Liver (tissue), 9 donors: ENCODE results near the gene AKAP5. TPM values are rescaled to one million over a fixed set of nuclear protein-coding genes. Genes with fewer than 3 reads are reported as not detected.

Experiments used
- DNase-seq: peaks from one replicate; pipeline ENCODE4 v3.0.0-alpha.2; 2017; ENCODE audit warnings: low spot score
- H3K27ac ChIP-seq, 2 donors: one replicate each; pipeline ENCODE4 v1.7.0; 2013; ENCODE audit warnings: inconsistent platforms in 2 of 2, low read length in 2 of 2, control low read depth in 1 of 2, low read depth in 1 of 2, mild to moderate bottlenecking in 1 of 2
- H3K27me3 ChIP-seq, 4 donors: one replicate each; pipeline versions ENCODE4 v1.6.1 to v1.7.0; 2013; ENCODE audit warnings: low read length in 3 of 4, inconsistent platforms in 1 of 4, mild to moderate bottlenecking in 1 of 4, moderate library complexity in 1 of 4; ENCODE audit not compliant: control insufficient read depth in 4 of 4, insufficient read depth in 4 of 4
- H3K36me3 ChIP-seq, 4 donors: one replicate each; pipeline versions ENCODE4 v1.6.1 to v1.7.0; 2013; ENCODE audit warnings: low read length in 3 of 4, mild to moderate bottlenecking in 3 of 4, low read depth in 1 of 4, moderate library complexity in 1 of 4; ENCODE audit not compliant: control insufficient read depth in 4 of 4, insufficient read depth in 3 of 4
- H3K4me1 ChIP-seq, 4 donors: one replicate each; pipeline versions ENCODE4 v1.6.1 to v1.7.0; 2013; ENCODE audit warnings: low read length in 3 of 4, mild to moderate bottlenecking in 3 of 4, moderate library complexity in 1 of 4; ENCODE audit not compliant: control insufficient read depth in 4 of 4, insufficient read depth in 4 of 4
- H3K4me3 ChIP-seq, 3 donors: one replicate each; pipeline versions ENCODE4 v1.6.1 to v1.7.0; 2013; ENCODE audit warnings: low read length in 3 of 3, control low read depth in 1 of 3, low read depth in 1 of 3, mild to moderate bottlenecking in 1 of 3
- H3K9ac ChIP-seq, 2 donors: one replicate each; pipeline ENCODE4 v1.7.0; 2013; ENCODE audit warnings: low read length in 2 of 2, mild to moderate bottlenecking in 2 of 2, moderate library complexity in 2 of 2, control low read depth in 1 of 2, low read depth in 1 of 2
- H3K9me3 ChIP-seq, 4 donors: one replicate each; pipeline versions ENCODE4 v1.6.1 to v1.7.0; 2013; ENCODE audit warnings: low read length in 3 of 4; ENCODE audit not compliant: control insufficient read depth in 4 of 4
- EGR1 ChIP-seq, 2 donors: IDR thresholded peaks; 2 replicates each; pipeline ENCODE4 v1.6.1; 2016 to 2018; ENCODE audit warnings: antibody characterized with exemption in 2 of 2, low read depth in 2 of 2
- FOXA1 ChIP-seq: IDR thresholded peaks from 2 replicates; pipeline ENCODE4 v1.6.1; 2016; ENCODE audit warnings: antibody characterized with exemption
- FOXA2 ChIP-seq: IDR thresholded peaks from 2 replicates; pipeline ENCODE4 v1.6.1; 2016; ENCODE audit warnings: antibody characterized with exemption
- GABPA ChIP-seq, 2 donors: IDR thresholded peaks in 1 of 2; conservative IDR thresholded peaks in 1 of 2; 2 replicates each; pipeline ENCODE4 v1.6.1; 2016; ENCODE audit warnings: antibody characterized with exemption in 2 of 2, mild to moderate bottlenecking in 1 of 2, moderate library complexity in 1 of 2
- HNF4A ChIP-seq, 2 donors: conservative IDR thresholded peaks; 2 replicates each; pipeline ENCODE4 v1.6.1; 2016; ENCODE audit warnings: antibody characterized with exemption in 2 of 2, mild to moderate bottlenecking in 2 of 2
- HNF4G ChIP-seq: IDR thresholded peaks from 2 replicates; pipeline ENCODE4 v1.6.1; 2016; ENCODE audit warnings: antibody characterized with exemption
- JUND ChIP-seq, 2 donors: IDR thresholded peaks; 2 replicates each; pipeline ENCODE4 v1.6.1; 2016; ENCODE audit warnings: antibody characterized with exemption in 2 of 2
- NR2F2 ChIP-seq: IDR thresholded peaks from 2 replicates; pipeline ENCODE4 v1.6.1; 2016; ENCODE audit warnings: antibody characterized with exemption
- RAD21 ChIP-seq, 2 donors: IDR thresholded peaks; 2 replicates each; pipeline ENCODE4 v1.6.1; 2016; ENCODE audit warnings: antibody characterized with exemption in 2 of 2, mild to moderate bottlenecking in 2 of 2
- RXRA ChIP-seq, 2 donors: IDR thresholded peaks; 2 replicates each; pipeline ENCODE4 v1.6.1; 2017 to 2018; ENCODE audit warnings: antibody characterized with exemption in 2 of 2, mild to moderate bottlenecking in 1 of 2
- SP1 ChIP-seq: IDR thresholded peaks from 2 replicates; pipeline ENCODE4 v1.6.1; 2018; ENCODE audit warnings: antibody characterized with exemption, mild to moderate bottlenecking
- TAF1 ChIP-seq: conservative IDR thresholded peaks from 2 replicates; pipeline ENCODE4 v1.6.1; 2016; ENCODE audit warnings: antibody characterized with exemption, mild to moderate bottlenecking
- YY1 ChIP-seq: IDR thresholded peaks from 2 replicates; pipeline ENCODE4 v1.6.1; 2016; ENCODE audit warnings: antibody characterized with exemption, mild to moderate bottlenecking
- WGBS: extraction: QIAGEN DNeasy Blood & Tissue Kit; methylation state at CpG from one replicate; pipeline ENCODE4 v1.1.7; 2013; 5-methylcytosine and 5-hydroxymethylcytosine counted together
- polyA plus RNA-seq, 2 donors: library from polyadenylated mRNA; stranded (reverse) in 1 of 2; unstranded in 1 of 2; fragments of 200-250 nt in 1 of 2; fragments of >200 nt in 1 of 2; fragmentation: Nextera tagmentation in 1 of 2; extraction: Ambion mirVana in 1 of 2; gene quantifications; one replicate each; pipeline versions ENCODE4 v1.2.1 to v1.2.3, GENCODE V29; 2013 to 2015
- total RNA-seq, 2 donors: library from RNA; depleted of rRNA; stranded (reverse); fragments of >200 nt; gene quantifications; one replicate each; pipeline ENCODE4 v1.2.3, GENCODE V29; 2014
- TF ChIP-seq, protein P1 (sequence below): IDR thresholded peaks from 2 replicates; pipeline ENCODE4 v1.6.1; 2016; ENCODE audit warnings: antibody characterized with exemption, mild to moderate bottlenecking
- TF ChIP-seq, protein P2 (sequence below): fragments of 150-350 bp; IDR thresholded peaks from 2 replicates; pipeline ENCODE4 v1.5.1; 2017; ENCODE audit warnings: improper control_type of control experiment, low read depth, low read length; ENCODE audit not compliant: missing input control
- TF ChIP-seq, protein P3 (sequence below): IDR thresholded peaks from 2 replicates; pipeline ENCODE4 v1.6.1; 2016; ENCODE audit warnings: antibody characterized with exemption
- TF ChIP-seq, protein P4 (sequence below): IDR thresholded peaks from 2 replicates; pipeline ENCODE4 v1.6.1; 2016; ENCODE audit warnings: antibody characterized with exemption
- TF ChIP-seq, protein P5 (sequence below): IDR thresholded peaks from 2 replicates; pipeline ENCODE4 v1.6.1; 2016; ENCODE audit warnings: antibody characterized with exemption
- donor health status: healthy.
- donor health status: healthy.
- donor health status: healthy.
- donor health status: healthy.
- donor health status: healthy.

AKAP5 gene
- total and polyA plus RNA-seq, 4 donors, result 0.07 to 2.3 (median 0.27) TPM

DNA sequence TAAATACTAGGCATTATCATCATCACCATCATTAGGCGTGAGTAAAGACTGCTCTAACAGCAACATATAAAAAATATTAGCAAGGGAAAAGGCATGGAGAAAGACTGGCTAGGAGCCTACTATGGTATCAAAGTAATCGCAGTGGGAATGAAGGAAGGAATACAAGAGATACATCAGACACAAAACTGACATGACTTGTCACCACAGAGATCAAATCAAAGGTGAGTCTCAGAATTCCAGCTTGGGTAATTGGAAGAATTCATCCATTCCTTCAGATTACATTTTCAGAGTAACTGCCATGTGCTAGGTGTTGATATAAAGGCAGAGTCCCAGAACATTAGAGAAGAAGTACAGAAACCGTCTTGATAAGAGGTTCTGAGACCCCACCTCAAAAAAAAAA lies 28.2 kb downstream of the AKAP5 start:
- H3K4me1 ChIP-seq, result peaks cover 0 to 2% (median 0%) of the 10 kb centered on the region in 4 donors
- no peaks in the 10 kb centered on the region for H3K27me3 ChIP-seq
- no peak overlapping the region for H3K9ac ChIP-seq
- no peaks in the 10 kb centered on the region for H3K9me3 ChIP-seq
- H3K36me3 ChIP-seq, result peaks cover 0 to 11% (median 3%) of the 10 kb centered on the region in 4 donors
- WGBS, result 93% methylated on average over 3 of the region's 3 CpGs
- DNase-seq, result no peak
- H3K4me3 ChIP-seq, result no peak overlapping the region
- H3K27ac ChIP-seq, result no peak overlapping the region
- no peak for TF ChIP-seq FOXA2
- TF ChIP-seq RAD21 (IDR thresholded peaks at IDR 0.05), result no peak
- no peak for TF ChIP-seq SP1
- TF ChIP-seq, protein P1, sequence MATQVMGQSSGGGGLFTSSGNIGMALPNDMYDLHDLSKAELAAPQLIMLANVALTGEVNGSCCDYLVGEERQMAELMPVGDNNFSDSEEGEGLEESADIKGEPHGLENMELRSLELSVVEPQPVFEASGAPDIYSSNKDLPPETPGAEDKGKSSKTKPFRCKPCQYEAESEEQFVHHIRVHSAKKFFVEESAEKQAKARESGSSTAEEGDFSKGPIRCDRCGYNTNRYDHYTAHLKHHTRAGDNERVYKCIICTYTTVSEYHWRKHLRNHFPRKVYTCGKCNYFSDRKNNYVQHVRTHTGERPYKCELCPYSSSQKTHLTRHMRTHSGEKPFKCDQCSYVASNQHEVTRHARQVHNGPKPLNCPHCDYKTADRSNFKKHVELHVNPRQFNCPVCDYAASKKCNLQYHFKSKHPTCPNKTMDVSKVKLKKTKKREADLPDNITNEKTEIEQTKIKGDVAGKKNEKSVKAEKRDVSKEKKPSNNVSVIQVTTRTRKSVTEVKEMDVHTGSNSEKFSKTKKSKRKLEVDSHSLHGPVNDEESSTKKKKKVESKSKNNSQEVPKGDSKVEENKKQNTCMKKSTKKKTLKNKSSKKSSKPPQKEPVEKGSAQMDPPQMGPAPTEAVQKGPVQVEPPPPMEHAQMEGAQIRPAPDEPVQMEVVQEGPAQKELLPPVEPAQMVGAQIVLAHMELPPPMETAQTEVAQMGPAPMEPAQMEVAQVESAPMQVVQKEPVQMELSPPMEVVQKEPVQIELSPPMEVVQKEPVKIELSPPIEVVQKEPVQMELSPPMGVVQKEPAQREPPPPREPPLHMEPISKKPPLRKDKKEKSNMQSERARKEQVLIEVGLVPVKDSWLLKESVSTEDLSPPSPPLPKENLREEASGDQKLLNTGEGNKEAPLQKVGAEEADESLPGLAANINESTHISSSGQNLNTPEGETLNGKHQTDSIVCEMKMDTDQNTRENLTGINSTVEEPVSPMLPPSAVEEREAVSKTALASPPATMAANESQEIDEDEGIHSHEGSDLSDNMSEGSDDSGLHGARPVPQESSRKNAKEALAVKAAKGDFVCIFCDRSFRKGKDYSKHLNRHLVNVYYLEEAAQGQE, result no peak
- TF ChIP-seq HNF4A (conservative IDR thresholded peaks at IDR 0.05), result no peak

DNA sequence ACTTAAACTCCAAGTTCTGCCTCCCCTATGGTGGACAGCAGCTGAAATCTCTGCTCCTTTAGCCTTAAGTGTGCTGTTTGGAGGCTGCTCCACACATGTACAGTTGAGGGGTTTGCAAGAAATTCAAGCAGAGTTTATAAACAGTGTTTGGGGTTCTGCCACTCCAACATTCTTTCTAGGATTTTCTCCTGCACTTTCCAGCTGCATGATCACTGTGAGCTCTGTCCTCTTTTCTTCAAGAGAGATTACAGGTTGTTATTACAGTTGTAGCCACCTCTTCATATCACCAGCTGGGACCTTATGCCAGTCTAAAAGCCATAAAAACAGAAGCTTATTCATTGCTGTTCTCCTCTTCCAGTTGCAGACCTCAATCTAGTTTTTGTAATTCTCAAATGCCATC lies 30.0 kb downstream of the AKAP5 start:
- TF ChIP-seq, protein P2, sequence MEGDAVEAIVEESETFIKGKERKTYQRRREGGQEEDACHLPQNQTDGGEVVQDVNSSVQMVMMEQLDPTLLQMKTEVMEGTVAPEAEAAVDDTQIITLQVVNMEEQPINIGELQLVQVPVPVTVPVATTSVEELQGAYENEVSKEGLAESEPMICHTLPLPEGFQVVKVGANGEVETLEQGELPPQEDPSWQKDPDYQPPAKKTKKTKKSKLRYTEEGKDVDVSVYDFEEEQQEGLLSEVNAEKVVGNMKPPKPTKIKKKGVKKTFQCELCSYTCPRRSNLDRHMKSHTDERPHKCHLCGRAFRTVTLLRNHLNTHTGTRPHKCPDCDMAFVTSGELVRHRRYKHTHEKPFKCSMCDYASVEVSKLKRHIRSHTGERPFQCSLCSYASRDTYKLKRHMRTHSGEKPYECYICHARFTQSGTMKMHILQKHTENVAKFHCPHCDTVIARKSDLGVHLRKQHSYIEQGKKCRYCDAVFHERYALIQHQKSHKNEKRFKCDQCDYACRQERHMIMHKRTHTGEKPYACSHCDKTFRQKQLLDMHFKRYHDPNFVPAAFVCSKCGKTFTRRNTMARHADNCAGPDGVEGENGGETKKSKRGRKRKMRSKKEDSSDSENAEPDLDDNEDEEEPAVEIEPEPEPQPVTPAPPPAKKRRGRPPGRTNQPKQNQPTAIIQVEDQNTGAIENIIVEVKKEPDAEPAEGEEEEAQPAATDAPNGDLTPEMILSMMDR, result no peak
- TF ChIP-seq, protein P3, sequence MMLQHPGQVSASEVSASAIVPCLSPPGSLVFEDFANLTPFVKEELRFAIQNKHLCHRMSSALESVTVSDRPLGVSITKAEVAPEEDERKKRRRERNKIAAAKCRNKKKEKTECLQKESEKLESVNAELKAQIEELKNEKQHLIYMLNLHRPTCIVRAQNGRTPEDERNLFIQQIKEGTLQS, result no peak
- TF ChIP-seq TAF1 (no peak), EGR1 (IDR thresholded peaks at IDR 0.05; ENCODE audit: low read depth in 2 of 2) (no peak), GABPA (IDR thresholded peaks at IDR 0.05 in 1 of 2, conservative IDR thresholded peaks at IDR 0.05 in 1 of 2) (no peak), NR2F2 (no peak), HNF4G (no peak), FOXA1 (no peak), JUND (IDR thresholded peaks at IDR 0.05) (no peak), FOXA2 (no peak), RAD21 (IDR thresholded peaks at IDR 0.05) (no peak), SP1 (no peak), RXRA (IDR thresholded peaks at IDR 0.05) (no peak), HNF4A (conservative IDR thresholded peaks at IDR 0.05) (no peak), YY1 (no peak)
- TF ChIP-seq, protein P4, sequence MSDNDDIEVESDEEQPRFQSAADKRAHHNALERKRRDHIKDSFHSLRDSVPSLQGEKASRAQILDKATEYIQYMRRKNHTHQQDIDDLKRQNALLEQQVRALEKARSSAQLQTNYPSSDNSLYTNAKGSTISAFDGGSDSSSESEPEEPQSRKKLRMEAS, result no peak
- TF ChIP-seq, protein P1, result no peak
- TF ChIP-seq, protein P5, sequence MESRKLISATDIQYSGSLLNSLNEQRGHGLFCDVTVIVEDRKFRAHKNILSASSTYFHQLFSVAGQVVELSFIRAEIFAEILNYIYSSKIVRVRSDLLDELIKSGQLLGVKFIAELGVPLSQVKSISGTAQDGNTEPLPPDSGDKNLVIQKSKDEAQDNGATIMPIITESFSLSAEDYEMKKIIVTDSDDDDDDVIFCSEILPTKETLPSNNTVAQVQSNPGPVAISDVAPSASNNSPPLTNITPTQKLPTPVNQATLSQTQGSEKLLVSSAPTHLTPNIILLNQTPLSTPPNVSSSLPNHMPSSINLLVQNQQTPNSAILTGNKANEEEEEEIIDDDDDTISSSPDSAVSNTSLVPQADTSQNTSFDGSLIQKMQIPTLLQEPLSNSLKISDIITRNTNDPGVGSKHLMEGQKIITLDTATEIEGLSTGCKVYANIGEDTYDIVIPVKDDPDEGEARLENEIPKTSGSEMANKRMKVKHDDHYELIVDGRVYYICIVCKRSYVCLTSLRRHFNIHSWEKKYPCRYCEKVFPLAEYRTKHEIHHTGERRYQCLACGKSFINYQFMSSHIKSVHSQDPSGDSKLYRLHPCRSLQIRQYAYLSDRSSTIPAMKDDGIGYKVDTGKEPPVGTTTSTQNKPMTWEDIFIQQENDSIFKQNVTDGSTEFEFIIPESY, result no peak
- DNase-seq, result no peak
- H3K4me1 ChIP-seq, result peaks cover 0 to 3% (median 0%) of the 10 kb centered on the region in 4 donors
- no peak overlapping the region for H3K9ac ChIP-seq
- no peak overlapping the region for H3K4me3 ChIP-seq
- peaks cover 0 to 9% (median 2%) of the 10 kb centered on the region in 4 donors for H3K36me3 ChIP-seq
- no peaks in the 10 kb centered on the region for H3K27me3 ChIP-seq
- H3K27ac ChIP-seq, result no peak overlapping the region
- no peaks in the 10 kb centered on the region for H3K9me3 ChIP-seq
